Testis (tissue), 2 donors: Measurements from ENCODE around the gene PLCH2.

ENCODE experiments used
- POLR2A ChIP-seq: fragments of 450-650 bp; IDR thresholded peaks from one replicate; pipeline ENCODE4 v1.6.1; 2017; ENCODE audit warnings: antibody characterized with exemption, mild to moderate bottlenecking, moderate library complexity
- TF ChIP-seq, protein P1 (sequence below), 3 experiments: fragments of 450-650 bp in 2 of 3; fragments of 200-600 bp in 1 of 3; sonication (generic) in 1 of 3; IDR thresholded peaks; one replicate each; pipeline ENCODE4 v1.5.1; 2016 to 2019; ENCODE audit warnings: antibody characterized with exemption in 3 of 3, mild to moderate bottlenecking in 2 of 3, moderate library complexity in 1 of 3

GRCh38 chr1:2454227-2454626 lies 21.9 kb upstream of the PLCH2 start:
- no peak for TF ChIP-seq POLR2A
- TF ChIP-seq, protein P1, sequence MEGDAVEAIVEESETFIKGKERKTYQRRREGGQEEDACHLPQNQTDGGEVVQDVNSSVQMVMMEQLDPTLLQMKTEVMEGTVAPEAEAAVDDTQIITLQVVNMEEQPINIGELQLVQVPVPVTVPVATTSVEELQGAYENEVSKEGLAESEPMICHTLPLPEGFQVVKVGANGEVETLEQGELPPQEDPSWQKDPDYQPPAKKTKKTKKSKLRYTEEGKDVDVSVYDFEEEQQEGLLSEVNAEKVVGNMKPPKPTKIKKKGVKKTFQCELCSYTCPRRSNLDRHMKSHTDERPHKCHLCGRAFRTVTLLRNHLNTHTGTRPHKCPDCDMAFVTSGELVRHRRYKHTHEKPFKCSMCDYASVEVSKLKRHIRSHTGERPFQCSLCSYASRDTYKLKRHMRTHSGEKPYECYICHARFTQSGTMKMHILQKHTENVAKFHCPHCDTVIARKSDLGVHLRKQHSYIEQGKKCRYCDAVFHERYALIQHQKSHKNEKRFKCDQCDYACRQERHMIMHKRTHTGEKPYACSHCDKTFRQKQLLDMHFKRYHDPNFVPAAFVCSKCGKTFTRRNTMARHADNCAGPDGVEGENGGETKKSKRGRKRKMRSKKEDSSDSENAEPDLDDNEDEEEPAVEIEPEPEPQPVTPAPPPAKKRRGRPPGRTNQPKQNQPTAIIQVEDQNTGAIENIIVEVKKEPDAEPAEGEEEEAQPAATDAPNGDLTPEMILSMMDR (IDR thresholded peaks at IDR 0.05), result no peak
